Motor neuron (in vitro differentiated cells): ENCODE measurements around the gene SATB1. TPM values are rescaled to one million over a fixed set of nuclear protein-coding genes. Genes with fewer than 3 reads are reported as not detected.

ENCODE experiments used
- ATAC-seq, 8 experiments: fragments of 200-7000 bp; cut with Tn5 transposase; replicated peaks in 6 of 8; 2 replicates each; pipeline ENCODE4 v1.8.0; 2021; ENCODE audit warnings: mild to moderate bottlenecking in 8 of 8, moderate library complexity in 8 of 8
- H3K27ac ChIP-seq, 2 donors: fragments of 250-450 bp; sonication (Bioruptor Pico); 2 replicates each; pipeline ENCODE4 v1.9.0; 2021; ENCODE audit warnings: antibody characterized with exemption in 2 of 2, mild to moderate bottlenecking in 2 of 2, moderate library complexity in 1 of 2
- H3K4me1 ChIP-seq, 2 donors: fragments of 250-450 bp; sonication (Bioruptor Pico); replicated peaks in 1 of 2; 2 replicates each; pipeline ENCODE4 v1.6.1; 2021; ENCODE audit warnings: antibody characterized with exemption in 2 of 2, mild to moderate bottlenecking in 2 of 2, moderate library complexity in 1 of 2
- H3K4me3 ChIP-seq, 5 donors: fragments of 250-450 bp; sonication (Bioruptor Pico); 2 replicates each; pipeline ENCODE4 v1.9.0; 2021; ENCODE audit warnings: antibody characterized with exemption in 5 of 5, mild to moderate bottlenecking in 5 of 5, moderate library complexity in 4 of 5
- WGBS, 10 experiments: fragments of 450-650 bp; shearing (Covaris generic); methylation state at CpG; one replicate each; pipeline ENCODE4 v1.0.0; 2022; 5-methylcytosine and 5-hydroxymethylcytosine counted together
- in situ Hi-C, 9 experiments: fragments of 400-800 bp; cut with MboI; loops; one replicate each; pipeline ENCODE4 v1.15.0; 2021; ENCODE audit warnings: low sequenced_read_pairs in 9 of 9, low pct_unique_long_range_greater_than_20kb in 2 of 9; ENCODE audit not compliant: unreplicated experiment in 9 of 9
- total RNA-seq, 8 experiments: library from RNA; unstranded; fragments of 300-600 nt; gene quantifications; 2 replicates each; pipeline versions ENCODE4 v1.2.3 to v1.2.4, GENCODE V29; 2022

Gene SATB1
- total RNA-seq, 8 experiments from 2014 or later: 11.3 to 30.7 (median 25.4) TPM

- ATAC-seq: peak; percentile 25 to 89 (median 83)
- WGBS, 10 experiments: 0 to 4% (median 0%) methylated on average over 1 to 12 of the region's 47 CpGs; no CpG with 5 or more reads in 1 of the 10 experiments
- H3K4me3 ChIP-seq: peak overlapping the region; percentile 82 to 100 (median 90)
- H3K27ac ChIP-seq: peak overlapping the region; percentile 89 to 95
- in situ Hi-C loops: no loop called here
- peaks cover 0 to 8% of the 10 kb centered on the region in 2 donors for H3K4me1 ChIP-seq
Observed at GRCh38 chr3:18425641-18426257, 610 bp upstream of the SATB1 start.

- WGBS, 10 experiments: 3% methylated on average over 5 of the region's 27 CpGs; no CpG with 5 or more reads in 9 of the 10 experiments
Observed at GRCh38 chr3:18424213-18424728, 868 bp downstream of the SATB1 start.

GRCh38 chr3:18423401-18424212, 1.5 kb downstream of the SATB1 start:
- Histone ChIP-seq H3K4me3 (peak overlapping the region; percentile 82 to 100 (median 90)), H3K27ac (peak overlapping the region; percentile 26 to 95), H3K4me1 (peaks cover 2 to 19% of the 10 kb centered on the region in 2 donors)
- in situ Hi-C loops: no loop called here
- ATAC-seq: peak in 3 of 8 experiments; percentile 7 to 15 (median 12)
- 0 to 4% (median 1%) methylated on average over 2 to 22 of the region's 22 CpGs for WGBS, 10 experiments

More at GRCh38 chr3:18424213-18424728, 868 bp downstream of the SATB1 start:
- in situ Hi-C loops: no loop called here
- H3K4me3 ChIP-seq: peak overlapping the region; percentile 82 to 100 (median 90)
- peaks cover 2 to 13% of the 10 kb centered on the region in 2 donors for H3K4me1 ChIP-seq
- peak in 5 of 8 experiments; percentile 0 to 4 (median 1) for ATAC-seq
- H3K27ac ChIP-seq: peak overlapping the region; percentile 89 to 95

GRCh38 chr3:18422972-18423371, 2.2 kb downstream of the SATB1 start:
- no peak for ATAC-seq
- 0 to 17% (median 5%) methylated on average over 1 to 5 of the region's 5 CpGs for WGBS, 10 experiments
- Histone ChIP-seq H3K4me3 (peak overlapping the region; percentile 82 to 100 (median 90)), H3K27ac (no peak overlapping the region), H3K4me1 (peaks cover 5 to 24% of the 10 kb centered on the region in 2 donors)
- in situ Hi-C loops: no loop called here

- 84 to 100% (median 93%) methylated on average over 1 to 8 of the region's 9 CpGs; no CpG with 5 or more reads in 2 of the 10 experiments for WGBS, 10 experiments
- ATAC-seq: no peak
- Histone ChIP-seq H3K4me3 (no peak overlapping the region), H3K4me1 (peaks cover 6 to 46% of the 10 kb centered on the region in 2 donors), H3K27ac (no peak overlapping the region)
- in situ Hi-C loops: no loop called here
Observed at GRCh38 chr3:18420555-18420954, 4.6 kb downstream of the SATB1 start.

- Histone ChIP-seq H3K4me1 (peaks cover 10 to 52% of the 10 kb centered on the region in 2 donors), H3K4me3 (no peak overlapping the region), H3K27ac (no peak overlapping the region)
- 50 to 100% (median 70%) methylated on average over 1 to 4 of the region's 4 CpGs; no CpG with 5 or more reads in 1 of the 10 experiments for WGBS, 10 experiments
- ATAC-seq: peak in 2 of 8 experiments; percentile 12 to 16
- in situ Hi-C loops: no loop called here
Observed at GRCh38 chr3:18419232-18419631, 5.9 kb downstream of the SATB1 start.

GRCh38 chr3:18417904-18418572, 7.1 kb downstream of the SATB1 start:
- Histone ChIP-seq H3K4me3 (no peak overlapping the region), H3K27ac (no peak overlapping the region), H3K4me1 (peaks cover 10 to 52% of the 10 kb centered on the region in 2 donors)
- in situ Hi-C loops: no loop called here
- WGBS, 10 experiments: 82 to 96% (median 91%) methylated on average over 3 to 10 of the region's 10 CpGs; no CpG with 5 or more reads in 1 of the 10 experiments
- peak in 1 of 8 experiments; percentile 47 for ATAC-seq

GRCh38 chr3:18416332-18416731, 8.8 kb downstream of the SATB1 start:
- WGBS, 10 experiments: 43 to 100% (median 85%) methylated on average over 2 to 3 of the region's 3 CpGs
- in situ Hi-C loops: no loop called here
- ATAC-seq: peak in 1 of 8 experiments; percentile 24
- no peak overlapping the region for H3K27ac ChIP-seq
- no peak overlapping the region for H3K4me3 ChIP-seq
- H3K4me1 ChIP-seq: peaks cover 10 to 44% of the 10 kb centered on the region in 2 donors

- peaks cover 10 to 44% of the 10 kb centered on the region in 2 donors for H3K4me1 ChIP-seq
- no peak for ATAC-seq
- no peak overlapping the region for H3K27ac ChIP-seq
- H3K4me3 ChIP-seq: no peak overlapping the region
- in situ Hi-C loops: no loop called here
- WGBS, 10 experiments: 65 to 100% (median 97%) methylated on average over 1 to 3 of the region's 3 CpGs
Observed at GRCh38 chr3:18415839-18416238, 9.3 kb downstream of the SATB1 start.

GRCh38 chr3:18415167-18415566, 10.0 kb downstream of the SATB1 start:
- WGBS, 10 experiments: 74 to 100% (median 94%) methylated on average over 1 to 9 of the region's 9 CpGs
- no peak overlapping the region for H3K4me3 ChIP-seq
- peaks cover 10 to 44% of the 10 kb centered on the region in 2 donors for H3K4me1 ChIP-seq
- ATAC-seq: peak in 1 of 8 experiments; percentile 41
- in situ Hi-C loops: no loop called here
- no peak overlapping the region for H3K27ac ChIP-seq

GRCh38 chr3:18412684-18413083, 12.5 kb downstream of the SATB1 start:
- peaks cover 4 to 26% of the 10 kb centered on the region in 2 donors for H3K4me1 ChIP-seq
- no peak overlapping the region for H3K4me3 ChIP-seq
- in situ Hi-C loops: no loop called here
- no peak for ATAC-seq
- no peak overlapping the region for H3K27ac ChIP-seq

GRCh38 chr3:18411541-18411940, 13.6 kb downstream of the SATB1 start:
- Histone ChIP-seq H3K4me3 (no peak overlapping the region), H3K27ac (no peak overlapping the region), H3K4me1 (peaks cover 4 to 16% of the 10 kb centered on the region in 2 donors)
- ATAC-seq: no peak
- WGBS, 10 experiments: 55 to 100% (median 94%) methylated on average over 1 to 2 of the region's 2 CpGs; no CpG with 5 or more reads in 2 of the 10 experiments
- in situ Hi-C loops: no loop called here
